ENCODE results near the gene ETV2. TPM values are rescaled to one million over a fixed set of nuclear protein-coding genes. Genes with fewer than 3 reads are reported as not detected.
A peak's percentile ranks its signal among the peaks of the same experiment; 100 is the strongest.

The ETV2 gene
- total RNA-seq, 4 donors from 2014 or later = 0.65 to 0.82 TPM; not detected in 2

GRCh38 chr19:35607661-35608060 lies 33.9 kb upstream of the ETV2 start:
- DNase-seq (ENCODE audit: low spot score) (no peak), ATAC-seq (ENCODE audit: low FRiP score) (no peak)
- TF ChIP-seq, protein P1, sequence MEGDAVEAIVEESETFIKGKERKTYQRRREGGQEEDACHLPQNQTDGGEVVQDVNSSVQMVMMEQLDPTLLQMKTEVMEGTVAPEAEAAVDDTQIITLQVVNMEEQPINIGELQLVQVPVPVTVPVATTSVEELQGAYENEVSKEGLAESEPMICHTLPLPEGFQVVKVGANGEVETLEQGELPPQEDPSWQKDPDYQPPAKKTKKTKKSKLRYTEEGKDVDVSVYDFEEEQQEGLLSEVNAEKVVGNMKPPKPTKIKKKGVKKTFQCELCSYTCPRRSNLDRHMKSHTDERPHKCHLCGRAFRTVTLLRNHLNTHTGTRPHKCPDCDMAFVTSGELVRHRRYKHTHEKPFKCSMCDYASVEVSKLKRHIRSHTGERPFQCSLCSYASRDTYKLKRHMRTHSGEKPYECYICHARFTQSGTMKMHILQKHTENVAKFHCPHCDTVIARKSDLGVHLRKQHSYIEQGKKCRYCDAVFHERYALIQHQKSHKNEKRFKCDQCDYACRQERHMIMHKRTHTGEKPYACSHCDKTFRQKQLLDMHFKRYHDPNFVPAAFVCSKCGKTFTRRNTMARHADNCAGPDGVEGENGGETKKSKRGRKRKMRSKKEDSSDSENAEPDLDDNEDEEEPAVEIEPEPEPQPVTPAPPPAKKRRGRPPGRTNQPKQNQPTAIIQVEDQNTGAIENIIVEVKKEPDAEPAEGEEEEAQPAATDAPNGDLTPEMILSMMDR (IDR thresholded peaks at IDR 0.05) = no peak

DNA sequence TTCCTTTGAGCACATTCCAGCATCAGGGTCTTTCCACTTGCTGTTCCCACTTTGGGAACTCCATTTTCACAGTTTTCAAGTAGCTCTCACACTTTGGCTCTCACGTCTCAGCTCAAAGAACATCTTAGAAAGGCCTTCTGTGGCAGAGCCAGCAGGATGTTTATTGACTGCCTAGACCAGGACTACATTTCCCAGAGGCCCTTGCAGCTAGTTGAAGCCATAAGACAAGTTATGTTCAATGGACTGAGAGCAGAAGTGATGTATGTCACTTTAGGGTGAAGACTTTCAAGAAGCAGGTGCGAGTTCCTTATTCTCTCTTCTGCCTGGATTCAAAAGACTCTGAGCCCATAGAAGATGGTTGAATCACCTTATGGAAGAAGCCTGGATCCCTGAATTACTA lies 33.3 kb upstream of the ETV2 start:
- TF ChIP-seq, protein P1 (IDR thresholded peaks at IDR 0.05) = no peak
- no peak for DNase-seq (ENCODE audit: low spot score)
- no peak for ATAC-seq (ENCODE audit: low FRiP score)

DNA sequence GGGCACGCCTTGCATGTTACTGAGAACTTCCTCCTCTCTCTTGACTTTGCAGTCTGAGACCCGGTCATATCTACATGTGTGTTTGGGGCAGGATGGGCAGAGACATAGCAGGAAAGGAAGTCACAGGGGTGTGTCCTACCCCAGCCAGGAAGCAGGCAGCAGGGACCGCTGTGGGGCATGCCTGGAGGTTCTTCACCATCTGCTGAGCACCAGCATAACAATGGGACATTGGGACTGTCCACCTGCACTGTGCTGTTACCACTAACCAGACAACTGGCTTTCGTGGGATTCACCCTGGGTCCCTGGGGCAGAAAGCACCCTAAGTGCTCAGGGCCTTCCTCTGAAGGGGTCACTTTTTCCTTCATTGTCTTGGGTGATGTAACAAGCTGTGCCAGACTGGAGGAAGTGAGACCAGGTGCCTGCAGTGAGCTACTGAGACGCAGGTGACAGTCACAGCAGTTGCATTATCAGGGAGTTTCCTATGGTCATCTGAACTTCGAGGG lies 31.6 kb upstream of the ETV2 start:
- ATAC-seq (ENCODE audit: low FRiP score) (no peak), DNase-seq (ENCODE audit: low spot score) (no peak)
- TF ChIP-seq, protein P1 (IDR thresholded peaks at IDR 0.05) = no peak

DNA sequence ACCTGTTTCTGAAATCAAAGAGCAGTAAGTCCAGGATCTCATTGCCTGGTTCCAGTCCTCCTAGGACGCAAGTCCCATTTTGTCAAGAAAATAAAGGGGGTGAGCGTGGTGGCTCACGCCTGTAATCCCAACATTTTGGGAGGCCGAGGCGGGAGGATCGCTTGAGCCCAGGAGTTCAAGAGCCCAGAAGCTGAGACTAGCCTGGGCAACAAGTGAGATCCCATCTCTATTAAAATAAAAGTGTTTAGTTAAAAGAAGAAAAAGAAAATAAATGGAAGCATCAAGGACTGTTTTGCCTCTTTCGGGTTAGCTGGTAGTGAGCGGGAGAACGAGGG lies 29.4 kb upstream of the ETV2 start:
- TF ChIP-seq, protein P1 (IDR thresholded peaks at IDR 0.05) = no peak
- ATAC-seq (ENCODE audit: low FRiP score) (no peak), DNase-seq (ENCODE audit: low spot score) (no peak)

DNA sequence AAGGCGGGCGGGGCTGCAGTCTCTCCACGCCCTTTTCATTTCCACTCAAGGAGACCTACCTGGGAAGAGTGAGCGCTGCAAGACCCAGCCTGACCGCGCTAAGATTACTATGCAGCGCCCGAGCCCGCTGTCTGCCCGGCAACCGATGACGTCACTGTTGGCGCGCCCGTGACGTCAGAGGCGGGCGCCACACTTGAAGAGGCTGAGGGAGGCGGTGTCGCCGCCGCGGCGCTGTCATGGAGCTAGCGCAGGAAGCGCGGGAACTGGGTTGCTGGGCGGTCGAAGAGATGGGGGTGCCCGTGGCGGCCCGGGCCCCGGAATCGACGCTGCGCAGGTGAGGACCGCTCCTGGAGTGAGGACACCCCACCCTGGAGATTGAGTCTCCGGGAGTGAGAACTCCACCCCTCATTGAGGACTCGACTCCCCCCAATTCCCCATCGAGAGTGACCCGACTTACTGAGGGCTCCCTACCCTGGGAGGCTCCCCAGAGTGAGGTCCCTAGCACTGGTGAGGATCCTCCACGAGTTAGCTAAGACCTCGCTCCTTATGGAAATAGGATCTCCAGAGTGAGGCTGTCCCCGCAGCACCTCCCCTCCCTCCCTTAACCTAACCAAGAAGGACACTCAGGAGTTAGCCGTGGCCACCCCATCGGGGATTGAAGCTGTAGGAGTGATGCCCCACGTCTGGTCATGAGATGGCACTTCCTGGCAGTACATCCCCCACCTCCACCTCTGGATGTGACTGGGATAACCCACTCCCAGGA lies 28.8 kb upstream of the ETV2 start, which contains the start of gene HAUS5:
Gene HAUS5 (plus strand): TSS at position 177 of the 763 bp plus-strand sequence. CDS start 60 bp downstream, at position 237.
- peak; percentile 95 for DNase-seq (ENCODE audit: low spot score)
- ATAC-seq (ENCODE audit: low FRiP score) = peak; percentile 96
- TF ChIP-seq, protein P1 (IDR thresholded peaks at IDR 0.05) = no peak

DNA sequence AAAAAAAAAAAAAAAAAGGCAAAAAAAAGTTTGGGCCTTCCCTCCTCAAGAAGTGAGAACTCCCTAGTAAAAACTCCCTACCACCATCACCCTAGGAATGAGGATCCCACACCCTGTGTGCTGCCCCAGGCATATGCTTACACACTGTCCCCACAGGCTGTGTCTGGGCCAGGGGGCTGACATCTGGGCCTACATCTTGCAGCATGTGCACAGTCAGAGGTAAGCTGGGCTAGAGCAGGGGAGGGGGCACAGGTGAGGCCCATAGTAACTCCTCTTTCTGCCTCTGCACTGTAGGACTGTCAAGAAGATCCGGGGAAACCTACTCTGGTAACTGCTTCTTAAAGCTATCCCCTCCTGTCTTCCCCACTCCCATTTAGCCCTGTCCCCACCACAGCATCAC lies 28.0 kb upstream of the ETV2 start:
- TF ChIP-seq, protein P1 (IDR thresholded peaks at IDR 0.05) = no peak
- DNase-seq (ENCODE audit: low spot score) (no peak), ATAC-seq (ENCODE audit: low FRiP score) (no peak)

DNA sequence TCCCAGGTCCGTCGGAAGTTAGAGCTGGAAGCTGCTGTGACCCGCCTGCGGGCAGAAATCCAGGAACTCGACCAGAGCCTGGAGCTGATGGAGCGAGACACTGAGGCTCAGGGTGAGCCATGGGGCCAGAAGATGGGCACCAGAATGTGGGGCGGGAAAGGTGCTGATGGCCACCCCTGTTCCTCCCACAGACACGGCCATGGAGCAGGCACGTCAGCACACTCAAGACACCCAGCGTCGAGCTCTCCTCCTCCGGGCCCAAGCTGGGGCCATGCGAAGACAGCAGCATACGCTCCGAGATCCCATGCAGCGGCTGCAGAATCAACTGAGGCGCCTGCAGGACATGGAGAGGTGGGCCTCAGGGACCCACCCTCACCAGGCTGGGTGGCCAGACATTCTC lies 26.5 kb upstream of the ETV2 start:
- no peak for ATAC-seq (ENCODE audit: low FRiP score)
- DNase-seq (ENCODE audit: low spot score) = no peak
- TF ChIP-seq, protein P1 (IDR thresholded peaks at IDR 0.05) = no peak
